ENCODE data around the gene PLD5.

DNA sequence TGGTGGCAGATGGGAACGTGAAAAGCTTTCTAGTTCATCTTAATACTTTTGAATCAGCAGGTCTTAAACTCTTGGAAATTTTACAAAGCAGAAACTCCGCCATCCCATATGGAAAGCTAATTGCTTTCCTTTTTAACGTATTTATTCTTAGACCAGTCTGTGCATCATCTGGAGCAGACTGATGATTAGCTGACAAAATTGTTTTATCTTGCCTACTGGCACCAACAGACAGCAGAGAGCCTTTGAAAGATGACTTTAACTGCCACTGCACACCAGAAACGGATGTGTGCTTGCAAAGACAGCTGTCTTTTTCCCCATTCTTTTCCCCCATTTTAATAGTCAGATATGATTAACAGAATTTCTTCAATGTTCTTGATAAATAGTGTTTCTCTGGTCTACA is 97.0 kb downstream of the PLD5 start:
- TF ChIP-seq, protein P1, sequence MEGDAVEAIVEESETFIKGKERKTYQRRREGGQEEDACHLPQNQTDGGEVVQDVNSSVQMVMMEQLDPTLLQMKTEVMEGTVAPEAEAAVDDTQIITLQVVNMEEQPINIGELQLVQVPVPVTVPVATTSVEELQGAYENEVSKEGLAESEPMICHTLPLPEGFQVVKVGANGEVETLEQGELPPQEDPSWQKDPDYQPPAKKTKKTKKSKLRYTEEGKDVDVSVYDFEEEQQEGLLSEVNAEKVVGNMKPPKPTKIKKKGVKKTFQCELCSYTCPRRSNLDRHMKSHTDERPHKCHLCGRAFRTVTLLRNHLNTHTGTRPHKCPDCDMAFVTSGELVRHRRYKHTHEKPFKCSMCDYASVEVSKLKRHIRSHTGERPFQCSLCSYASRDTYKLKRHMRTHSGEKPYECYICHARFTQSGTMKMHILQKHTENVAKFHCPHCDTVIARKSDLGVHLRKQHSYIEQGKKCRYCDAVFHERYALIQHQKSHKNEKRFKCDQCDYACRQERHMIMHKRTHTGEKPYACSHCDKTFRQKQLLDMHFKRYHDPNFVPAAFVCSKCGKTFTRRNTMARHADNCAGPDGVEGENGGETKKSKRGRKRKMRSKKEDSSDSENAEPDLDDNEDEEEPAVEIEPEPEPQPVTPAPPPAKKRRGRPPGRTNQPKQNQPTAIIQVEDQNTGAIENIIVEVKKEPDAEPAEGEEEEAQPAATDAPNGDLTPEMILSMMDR (IDR thresholded peaks at IDR 0.05): no peak
- TF ChIP-seq POLR2AphosphoS5 (IDR thresholded peaks at IDR 0.05): no peak
- TF ChIP-seq POLR2A (IDR thresholded peaks at IDR 0.05): no peak
